GM12878 (cell line): ENCODE data around the gene HYPK.

Experiments used
- CREB1 ChIP-seq: IDR thresholded peaks from 2 replicates; pipeline ENCODE4 v1.6.1; 2012; ENCODE audit warnings: low read depth, mild to moderate bottlenecking, inconsistent platforms
- FOS ChIP-seq: IDR thresholded peaks from 3 replicates; pipeline ENCODE4 v1.6.1; 2011; ENCODE audit warnings: borderline replicate concordance; ENCODE audit not compliant: insufficient read length; ENCODE audit errors: extremely low read depth
- PML ChIP-seq: IDR thresholded peaks from 2 replicates; pipeline ENCODE4 v1.6.1; 2012; ENCODE audit warnings: low read length, inconsistent platforms
- RAD21 ChIP-seq: IDR thresholded peaks from 2 replicates; pipeline ENCODE4 v1.6.1; 2011; ENCODE audit warnings: mild to moderate bottlenecking, low read depth, low read length, moderate library complexity; ENCODE audit not compliant: insufficient read depth
- RCOR1 ChIP-seq: conservative IDR thresholded peaks from 2 replicates; pipeline ENCODE4 v1.6.1; 2012; ENCODE audit warnings: low read depth, low read length, improper control_type of control experiment
- SMC3 ChIP-seq: IDR thresholded peaks from 2 replicates; pipeline ENCODE4 v1.6.1; 2011; ENCODE audit warnings: low read length, improper control_type of control experiment, borderline replicate concordance
- TAF1 ChIP-seq: IDR thresholded peaks from 2 replicates; pipeline ENCODE4 v1.6.1; 2011; ENCODE audit warnings: mild to moderate bottlenecking, low read depth, low read length, borderline replicate concordance
- TF ChIP-seq, protein P1 (sequence below), 3 experiments: IDR thresholded peaks in 2 of 3; conservative IDR thresholded peaks in 1 of 3; 2 replicates each; pipeline ENCODE4 v1.5.1; 2011; ENCODE audit warnings: low read depth in 3 of 3, low read length in 3 of 3, mild to moderate bottlenecking in 3 of 3, control low read depth in 2 of 3, moderate library complexity in 2 of 3, inconsistent platforms in 1 of 3, mixed read lengths in 1 of 3; ENCODE audit not compliant: control insufficient read depth in 2 of 3, insufficient read depth in 1 of 3; ENCODE audit errors: extremely low read depth in 1 of 3
- TF ChIP-seq, protein P2 (sequence below): fragments of 450-650 bp; IDR thresholded peaks from 2 replicates; pipeline ENCODE4 v1.6.1; 2017; ENCODE audit warnings: mild to moderate bottlenecking

DNA sequence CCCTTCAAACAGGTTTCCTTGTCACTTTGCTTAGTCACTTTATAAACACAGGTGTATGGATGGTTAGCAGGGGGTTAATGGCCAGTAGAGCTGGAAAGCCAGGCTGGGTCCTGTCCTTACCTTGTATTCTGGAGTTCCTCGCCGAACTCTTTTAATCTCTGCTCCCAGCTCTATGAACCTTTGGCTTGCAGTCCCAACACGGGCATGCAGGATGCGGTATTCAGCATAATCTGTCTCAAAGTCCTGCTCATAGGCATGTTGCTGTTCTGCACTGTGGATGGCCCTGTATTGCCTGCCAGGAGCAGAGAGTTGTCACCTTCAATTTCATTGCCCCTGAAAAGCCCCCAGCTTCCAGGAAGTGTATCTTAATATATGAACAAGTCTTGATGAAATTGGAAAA lies 26.3 kb upstream of the HYPK start:
- TF ChIP-seq, protein P1, sequence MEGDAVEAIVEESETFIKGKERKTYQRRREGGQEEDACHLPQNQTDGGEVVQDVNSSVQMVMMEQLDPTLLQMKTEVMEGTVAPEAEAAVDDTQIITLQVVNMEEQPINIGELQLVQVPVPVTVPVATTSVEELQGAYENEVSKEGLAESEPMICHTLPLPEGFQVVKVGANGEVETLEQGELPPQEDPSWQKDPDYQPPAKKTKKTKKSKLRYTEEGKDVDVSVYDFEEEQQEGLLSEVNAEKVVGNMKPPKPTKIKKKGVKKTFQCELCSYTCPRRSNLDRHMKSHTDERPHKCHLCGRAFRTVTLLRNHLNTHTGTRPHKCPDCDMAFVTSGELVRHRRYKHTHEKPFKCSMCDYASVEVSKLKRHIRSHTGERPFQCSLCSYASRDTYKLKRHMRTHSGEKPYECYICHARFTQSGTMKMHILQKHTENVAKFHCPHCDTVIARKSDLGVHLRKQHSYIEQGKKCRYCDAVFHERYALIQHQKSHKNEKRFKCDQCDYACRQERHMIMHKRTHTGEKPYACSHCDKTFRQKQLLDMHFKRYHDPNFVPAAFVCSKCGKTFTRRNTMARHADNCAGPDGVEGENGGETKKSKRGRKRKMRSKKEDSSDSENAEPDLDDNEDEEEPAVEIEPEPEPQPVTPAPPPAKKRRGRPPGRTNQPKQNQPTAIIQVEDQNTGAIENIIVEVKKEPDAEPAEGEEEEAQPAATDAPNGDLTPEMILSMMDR (IDR thresholded peaks at IDR 0.05 in 2 of 3, conservative IDR thresholded peaks at IDR 0.05 in 1 of 3; ENCODE audit: control insufficient read depth in 2 of 3, extremely low read depth in 1 of 3, insufficient read depth in 1 of 3, low read depth in 3 of 3, low read length in 3 of 3) = no peak
- TF ChIP-seq RAD21 (no peak), FOS (no peak), TAF1 (no peak), PML (no peak), SMC3 (no peak), RCOR1 (no peak), CREB1 (no peak)
- TF ChIP-seq, protein P2, sequence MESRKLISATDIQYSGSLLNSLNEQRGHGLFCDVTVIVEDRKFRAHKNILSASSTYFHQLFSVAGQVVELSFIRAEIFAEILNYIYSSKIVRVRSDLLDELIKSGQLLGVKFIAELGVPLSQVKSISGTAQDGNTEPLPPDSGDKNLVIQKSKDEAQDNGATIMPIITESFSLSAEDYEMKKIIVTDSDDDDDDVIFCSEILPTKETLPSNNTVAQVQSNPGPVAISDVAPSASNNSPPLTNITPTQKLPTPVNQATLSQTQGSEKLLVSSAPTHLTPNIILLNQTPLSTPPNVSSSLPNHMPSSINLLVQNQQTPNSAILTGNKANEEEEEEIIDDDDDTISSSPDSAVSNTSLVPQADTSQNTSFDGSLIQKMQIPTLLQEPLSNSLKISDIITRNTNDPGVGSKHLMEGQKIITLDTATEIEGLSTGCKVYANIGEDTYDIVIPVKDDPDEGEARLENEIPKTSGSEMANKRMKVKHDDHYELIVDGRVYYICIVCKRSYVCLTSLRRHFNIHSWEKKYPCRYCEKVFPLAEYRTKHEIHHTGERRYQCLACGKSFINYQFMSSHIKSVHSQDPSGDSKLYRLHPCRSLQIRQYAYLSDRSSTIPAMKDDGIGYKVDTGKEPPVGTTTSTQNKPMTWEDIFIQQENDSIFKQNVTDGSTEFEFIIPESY = no peak
